T-helper 1 cell (primary cell): ENCODE results near the gene SMIM3.
A peak's percentile ranks its signal among the peaks of the same experiment; 100 is the strongest.
"Not testable (repeated sequence)": the region's sequence is repeated elsewhere in the genome, so short reads cannot be mapped to it uniquely, and the experiment has no call there.

ENCODE experiments used
- DNase-seq, 5 donors: peaks; one replicate each; pipeline ENCODE4 v3.0.0-alpha.2; 2012 to 2020

The SMIM3 gene

DNA sequence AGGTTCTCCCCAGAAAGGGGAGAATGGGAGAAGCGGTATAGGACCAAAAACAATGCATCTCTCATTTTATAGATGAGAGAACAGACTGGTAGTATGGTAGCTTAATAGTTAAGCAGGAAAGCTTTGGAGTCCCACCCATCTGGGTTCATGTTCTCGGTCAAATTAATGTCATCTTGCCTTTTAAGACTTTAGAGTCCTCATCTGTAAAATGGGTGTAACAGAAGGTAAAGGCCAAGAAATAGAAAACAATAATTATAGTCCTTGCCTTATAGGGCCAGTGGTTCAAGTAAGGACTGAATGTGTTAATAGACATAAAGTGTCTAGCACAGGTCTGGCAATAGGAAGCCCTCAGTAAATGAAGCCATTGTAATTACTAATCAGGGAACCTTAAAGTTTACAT, 16.4 kb downstream of the SMIM3 start:
- DNase-seq, result no peak

DNA sequence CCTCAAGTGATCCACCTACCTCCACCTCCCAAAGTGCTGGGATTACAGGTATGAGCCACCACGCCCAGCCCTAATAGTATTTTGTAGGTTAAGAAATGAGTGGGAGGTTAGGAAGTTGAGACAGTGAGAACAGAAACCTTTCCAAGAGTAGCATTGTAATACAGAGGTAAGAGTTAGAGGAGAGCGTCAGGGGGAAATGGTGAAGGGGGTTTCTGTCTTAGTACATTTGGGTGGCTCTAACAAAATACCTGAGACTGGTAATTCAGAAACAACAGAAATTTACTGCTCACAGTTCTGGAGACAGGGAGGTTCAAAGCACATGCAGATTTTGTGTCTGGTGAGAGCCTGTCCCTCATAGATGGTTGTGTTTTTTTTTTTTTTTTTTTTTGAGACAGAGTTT, 18.8 kb downstream of the SMIM3 start:
- DNase-seq, result no peak

DNA sequence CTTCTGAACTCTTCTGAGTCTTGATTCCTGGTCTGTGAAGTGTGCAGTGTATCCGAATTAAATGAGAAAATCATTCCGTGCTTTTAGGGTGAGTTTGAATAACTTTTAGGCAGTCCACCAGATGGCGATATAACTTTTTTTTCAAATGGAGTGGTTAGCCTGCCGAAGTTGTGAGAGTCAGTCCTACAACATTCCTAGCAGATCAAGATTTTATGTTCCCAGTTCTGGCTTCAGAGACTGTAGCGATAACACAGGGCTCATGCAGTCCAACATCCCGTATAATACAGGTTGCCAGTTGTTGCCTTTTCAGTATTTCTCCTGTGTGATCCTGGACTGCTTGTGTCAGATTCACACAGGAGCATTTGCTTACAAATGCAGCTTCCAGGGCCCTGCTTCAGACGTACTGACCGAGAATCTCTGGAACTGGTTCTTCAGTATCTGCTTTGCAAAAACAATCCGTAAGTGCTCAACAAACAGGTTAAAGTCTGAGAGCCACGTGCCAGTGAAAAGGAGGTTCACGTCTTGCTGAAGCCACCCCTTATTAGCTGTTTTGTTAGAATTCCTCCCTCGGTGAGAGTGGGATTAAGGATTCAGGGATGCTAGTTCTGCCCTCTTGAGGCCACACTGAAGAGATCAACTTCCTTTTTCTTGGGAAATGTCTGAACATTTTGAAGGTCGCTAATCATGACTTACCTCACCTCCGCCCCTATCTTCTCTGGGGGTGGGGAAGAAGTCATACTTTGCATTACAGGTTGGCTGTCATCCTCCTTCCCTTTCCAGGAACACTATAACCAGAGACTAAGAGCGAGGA, 22.8 kb downstream of the SMIM3 start:
- DNase-seq, result peak in 1 of 5 donors; percentile 16

DNA sequence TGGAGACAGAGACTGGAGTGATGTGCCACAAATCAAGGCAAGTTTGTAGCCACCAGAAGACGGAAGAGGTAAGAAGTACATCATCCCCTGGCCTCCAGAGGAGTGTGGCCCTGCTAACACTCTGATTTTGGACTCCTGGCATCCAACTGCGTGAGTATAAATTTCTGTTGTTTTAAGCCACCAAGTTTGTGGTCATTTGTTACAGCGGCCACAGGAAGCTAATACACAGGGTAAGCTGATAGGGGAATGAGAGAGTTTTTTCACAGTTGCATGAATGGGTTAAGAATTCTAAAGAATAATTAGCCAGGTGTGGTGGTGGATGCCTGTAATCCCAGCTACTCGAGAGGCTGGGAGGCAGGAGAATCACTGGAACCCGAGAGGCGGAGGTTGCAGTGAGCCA, 25.8 kb downstream of the SMIM3 start:
- no peak for DNase-seq

DNA sequence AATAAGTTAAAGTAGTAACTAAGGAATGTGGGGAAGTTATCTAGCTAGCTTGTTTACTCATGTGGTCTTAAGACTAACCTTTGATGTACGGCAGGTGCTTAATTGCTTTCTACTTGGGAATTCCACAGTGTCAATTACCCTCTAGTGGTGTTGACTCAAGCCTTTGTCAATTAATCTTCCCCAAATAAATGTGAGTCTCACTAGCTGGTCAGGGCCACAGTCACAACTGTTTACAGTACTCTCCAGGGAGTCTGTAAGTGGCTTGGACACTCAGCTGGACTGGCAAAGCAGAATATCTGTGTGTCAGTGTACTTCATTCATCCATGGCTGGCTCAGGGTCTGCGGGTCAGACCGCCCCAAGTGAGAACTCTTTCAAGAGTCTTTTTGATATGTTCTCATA, 30.8 kb downstream of the SMIM3 start:
- DNase-seq, result no peak

DNA sequence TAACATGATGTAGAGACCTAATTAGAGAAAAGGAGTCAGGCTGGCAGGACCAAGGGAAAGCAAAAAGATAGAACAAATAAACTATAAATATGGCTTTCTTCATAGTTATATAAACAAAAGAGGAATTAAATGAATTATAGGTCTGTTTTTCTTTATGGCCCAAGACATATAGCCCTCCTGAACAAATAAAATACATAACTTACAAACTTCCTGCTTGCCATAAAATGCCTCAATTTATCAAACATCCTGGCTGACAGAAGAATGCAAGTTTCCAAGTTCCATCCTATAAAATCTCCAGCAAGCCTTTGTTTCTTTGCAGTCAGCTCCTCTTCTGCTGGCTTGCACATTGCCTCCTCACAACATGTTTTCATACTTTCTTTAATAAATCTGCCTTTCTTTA, 36.5 kb downstream of the SMIM3 start:
- no peak for DNase-seq

DNA sequence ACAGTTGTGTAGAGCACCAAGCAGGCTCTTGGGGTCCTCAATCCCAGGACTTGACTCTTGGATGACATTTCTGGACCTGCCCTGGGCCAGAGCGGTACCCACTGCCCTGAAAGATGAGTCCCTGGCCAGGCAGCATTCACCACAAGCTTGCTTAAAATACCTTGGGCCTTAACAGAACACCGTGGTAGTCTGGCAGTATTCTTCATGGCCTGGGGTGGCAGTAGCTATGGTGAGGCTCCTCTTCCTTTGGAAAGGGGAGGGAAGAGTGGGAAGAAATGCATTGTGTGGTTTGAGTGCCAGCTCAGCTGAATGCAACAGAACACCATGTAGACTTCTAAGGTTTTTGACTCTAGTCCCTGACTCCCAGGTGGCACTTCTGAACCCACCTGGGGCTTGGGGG, 38.4 kb downstream of the SMIM3 start:
- no peak for DNase-seq

DNA sequence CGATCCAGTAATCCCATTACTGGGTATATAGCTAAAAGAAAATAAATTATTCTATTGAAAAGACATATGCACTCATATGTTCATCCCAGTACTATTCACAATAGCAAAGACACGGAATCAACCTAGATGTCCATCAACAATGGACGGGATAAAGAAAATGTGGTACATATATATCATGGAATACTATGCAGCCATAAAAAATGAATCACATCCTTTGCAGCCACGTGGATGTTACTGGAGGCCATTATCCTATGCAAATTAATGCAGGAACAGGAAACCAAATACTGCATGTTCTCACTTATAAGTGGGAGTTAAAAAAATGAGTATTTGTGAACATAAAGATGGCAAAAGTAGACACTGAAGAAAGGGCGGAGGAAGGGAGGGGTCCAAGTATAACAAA, 51.2 kb downstream of the SMIM3 start:
- DNase-seq, result no peak

DNA sequence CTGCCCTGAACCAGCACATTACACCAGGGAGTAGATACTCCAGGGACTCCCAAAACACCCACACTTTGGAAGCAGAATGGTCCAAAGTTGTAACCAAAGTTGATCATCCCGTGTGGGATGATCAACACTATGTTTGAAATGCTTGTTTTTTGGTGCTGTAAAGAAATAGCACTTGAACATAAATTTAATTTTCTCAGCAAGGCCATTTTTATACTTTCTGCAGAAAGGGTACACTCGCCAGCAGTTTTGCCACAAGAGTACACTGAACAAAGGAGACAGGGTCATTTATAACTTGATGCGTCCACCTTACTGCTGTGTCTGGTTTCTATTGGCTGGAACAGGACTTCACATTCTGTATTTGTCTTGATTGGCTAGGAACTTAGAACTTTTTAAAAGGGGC, 53.3 kb downstream of the SMIM3 start:
- DNase-seq, result not testable (repeated sequence)

DNA sequence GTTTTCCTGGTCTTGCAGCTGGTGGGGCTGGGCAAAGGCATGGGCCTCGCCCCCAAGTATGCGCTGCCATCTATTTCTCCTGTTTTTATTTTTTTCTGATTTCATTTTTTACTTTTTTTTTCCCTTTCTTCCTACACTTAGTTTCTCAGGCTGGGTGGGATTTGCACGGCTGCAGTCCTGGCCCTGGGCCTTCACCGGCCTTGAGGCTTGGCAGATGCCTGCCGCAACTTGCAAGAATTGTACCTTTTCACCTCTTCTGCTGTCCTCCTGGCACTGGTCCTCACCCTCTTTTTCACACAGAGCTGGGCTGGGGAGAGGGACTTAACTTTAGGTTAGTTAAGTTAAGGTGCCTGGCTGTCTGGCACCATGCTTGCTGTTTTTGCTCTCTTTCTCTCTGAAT, 57.5 kb downstream of the SMIM3 start:
- no peak for DNase-seq

DNA sequence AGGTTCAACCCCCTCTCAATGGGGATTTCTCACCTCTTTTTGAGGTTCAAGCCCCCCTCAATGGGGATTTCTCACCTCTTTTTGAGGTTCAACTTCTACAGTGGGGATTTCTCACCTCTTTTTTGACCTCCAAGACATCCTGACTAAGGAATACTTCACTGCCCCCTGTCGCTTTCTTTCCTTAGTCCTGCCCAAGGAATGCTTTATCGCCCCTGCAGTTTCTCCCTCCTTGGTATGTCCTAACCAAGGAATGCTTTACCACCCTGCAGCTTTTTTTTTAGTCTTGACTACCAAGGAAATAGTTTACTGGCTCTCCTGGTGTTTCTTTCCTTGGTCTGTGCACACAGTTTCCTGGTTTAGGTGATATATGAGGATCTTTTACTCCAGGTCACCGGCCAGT, 58.1 kb downstream of the SMIM3 start:
- no peak for DNase-seq

DNA sequence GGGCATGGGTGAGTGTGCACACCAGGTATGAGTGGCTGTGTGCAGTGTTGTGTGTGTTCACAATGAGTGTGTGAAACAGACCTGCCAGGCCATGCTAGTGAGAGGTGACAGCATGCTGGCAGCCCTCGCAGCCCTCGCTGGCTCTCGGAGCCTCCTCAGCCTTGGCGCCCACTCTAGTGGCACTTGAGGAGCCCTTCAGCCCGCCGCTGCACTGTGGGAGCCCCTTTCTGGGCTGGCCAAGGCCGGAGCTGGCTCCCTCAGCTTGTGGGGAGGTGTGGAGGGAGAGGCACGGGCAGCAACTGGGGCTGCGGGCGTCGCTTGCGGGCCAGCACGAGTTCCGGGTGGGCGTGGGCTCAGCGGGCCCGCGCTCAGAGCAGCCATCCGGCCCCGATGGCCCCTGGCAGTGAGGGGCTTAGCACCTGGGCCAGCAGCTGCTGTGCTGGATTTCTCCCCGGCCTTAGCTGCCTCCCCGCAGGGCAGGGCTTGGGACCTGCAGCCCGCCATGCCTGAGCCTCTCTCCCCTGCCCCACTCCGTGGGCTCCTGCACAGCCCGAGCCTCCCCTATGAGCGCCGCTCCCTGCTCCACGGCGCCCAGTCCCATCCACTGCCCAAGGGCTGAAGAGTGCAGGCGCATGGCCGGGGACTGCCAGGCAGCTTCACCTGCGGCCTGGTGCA, 66.8 kb downstream of the SMIM3 start:
- not testable (repeated sequence) for DNase-seq

DNA sequence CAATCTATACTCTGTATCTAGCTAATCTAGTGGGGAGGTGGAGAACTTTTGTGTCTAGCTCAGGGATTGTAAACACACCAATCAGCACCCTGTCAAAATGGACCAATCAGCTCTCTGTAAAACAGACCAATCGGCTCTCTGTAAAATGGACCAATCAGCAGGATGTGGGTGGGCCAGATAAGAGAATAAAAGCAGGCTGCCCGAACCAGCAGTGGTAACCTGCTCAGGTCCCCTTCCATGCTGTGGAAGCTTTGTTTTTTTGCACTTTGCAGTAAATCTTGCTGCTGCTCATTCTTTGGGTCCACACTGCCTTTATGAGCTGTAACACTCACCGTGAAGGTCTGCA, 67.7 kb downstream of the SMIM3 start, which contains the start of gene IRGM:
Gene IRGM, plus strand, starts transcription at position 214 of the 346 bp plus-strand sequence. CDS start 1,603 bp downstream, outside the sequence.
- DNase-seq, result peak in 3 of 5 donors; percentile 12 to 22 (median 20)
